ENCODE data around the gene CLEC16A. TPM values are rescaled to one million over a fixed set of nuclear protein-coding genes. Genes with fewer than 3 reads are reported as not detected.

CLEC16A gene
- total RNA-seq, 4 donors from 2014 or later: 29.5 to 58.8 (median 48.4) TPM

- Histone ChIP-seq H3K27ac (no peak overlapping the region), H3K4me1 (peaks cover 2 to 4% of the 10 kb centered on the region in 2 donors), H3K9me3 (no peaks in the 10 kb centered on the region), H3K27me3 (no peaks in the 10 kb centered on the region), H3K36me3 (peaks cover 5 to 10% of the 10 kb centered on the region in 2 donors), H3K4me3 (replicated peaks in 1 of 3) (no peak overlapping the region)
- intact Hi-C loops (cut with DNase I): no loop called here
- 49 to 67% methylated on average over 2 of the region's 2 CpGs for WGBS, 2 donors
- DNase-seq: no peak
- TF ChIP-seq CTCF (IDR thresholded peaks at IDR 0.05): no peak
- TF ChIP-seq POLR2A (IDR thresholded peaks at IDR 0.05): no peak
These were observed 174.1 kb downstream of the CLEC16A start for GRCh38 chr16:11118479-11118878.

GRCh38 chr16:11121083-11121608 is 176.8 kb downstream of the CLEC16A start:
- Histone ChIP-seq H3K27ac (no peak overlapping the region), H3K9me3 (no peaks in the 10 kb centered on the region), H3K27me3 (no peaks in the 10 kb centered on the region), H3K36me3 (peaks cover 5 to 16% of the 10 kb centered on the region in 2 donors), H3K4me1 (no peaks in the 10 kb centered on the region), H3K4me3 (replicated peaks in 1 of 3) (no peak overlapping the region)
- intact Hi-C loops (cut with DNase I): no loop called here
- TF ChIP-seq POLR2A (IDR thresholded peaks at IDR 0.05) (no peak), CTCF (IDR thresholded peaks at IDR 0.05) (no peak)
- 84 to 92% methylated on average over 8 of the region's 8 CpGs for WGBS, 2 donors
- no peak for DNase-seq

- 90 to 94% methylated on average over 8 of the region's 8 CpGs for WGBS, 2 donors
- DNase-seq: no peak
- Histone ChIP-seq H3K9me3 (no peaks in the 10 kb centered on the region), H3K36me3 (peaks cover 5 to 16% of the 10 kb centered on the region in 2 donors), H3K4me3 (replicated peaks in 1 of 3) (no peak overlapping the region), H3K4me1 (no peaks in the 10 kb centered on the region), H3K27ac (no peak overlapping the region), H3K27me3 (no peaks in the 10 kb centered on the region)
- TF ChIP-seq POLR2A (IDR thresholded peaks at IDR 0.05): no peak
- no peak for TF ChIP-seq CTCF (IDR thresholded peaks at IDR 0.05)
- intact Hi-C loops (cut with DNase I): no loop called here
These were observed 177.7 kb downstream of the CLEC16A start for GRCh38 chr16:11121914-11122692.

GRCh38 chr16:11123666-11124065 is 179.3 kb downstream of the CLEC16A start:
- Histone ChIP-seq H3K9me3 (no peaks in the 10 kb centered on the region), H3K36me3 (peaks cover 5 to 16% of the 10 kb centered on the region in 2 donors), H3K4me3 (replicated peaks in 1 of 3) (no peak overlapping the region), H3K27ac (no peak overlapping the region), H3K27me3 (no peaks in the 10 kb centered on the region), H3K4me1 (peaks cover 12 to 14% of the 10 kb centered on the region in 2 donors)
- WGBS, 2 donors: 96 to 99% methylated on average over 11 of the region's 11 CpGs
- intact Hi-C loops (cut with DNase I): no loop called here
- no peak for DNase-seq
- TF ChIP-seq CTCF (IDR thresholded peaks at IDR 0.05) (no peak), POLR2A (IDR thresholded peaks at IDR 0.05) (no peak)

- Histone ChIP-seq H3K4me1 (peaks cover 34 to 35% of the 10 kb centered on the region in 2 donors), H3K27me3 (no peaks in the 10 kb centered on the region), H3K27ac (no peak overlapping the region), H3K9me3 (no peaks in the 10 kb centered on the region), H3K4me3 (replicated peaks in 1 of 3) (no peak overlapping the region), H3K36me3 (peaks cover 4 to 16% of the 10 kb centered on the region in 2 donors)
- DNase-seq: no peak
- intact Hi-C loops (cut with DNase I): no loop called here
- WGBS, 2 donors: 90 to 94% methylated on average over 17 of the region's 17 CpGs
- TF ChIP-seq CTCF (IDR thresholded peaks at IDR 0.05) (no peak), POLR2A (IDR thresholded peaks at IDR 0.05) (no peak)
These were observed 181.6 kb downstream of the CLEC16A start for GRCh38 chr16:11125936-11126335.

All from thyroid gland (tissue), 4 donors.